NB4 (cell line): ENCODE results near the gene EXOC6B.

Experiments used
- DNase-seq: peaks from one replicate; pipeline ENCODE4 v3.0.0; 2010; ENCODE audit warnings: low read depth
- H3K4me3 ChIP-seq: one replicate; pipeline ENCODE4 v1.5.1; 2011; ENCODE audit warnings: mild to moderate bottlenecking, low read depth, low read length, moderate library complexity
- MYC ChIP-seq: IDR thresholded peaks from 2 replicates; pipeline ENCODE4 v1.6.1; 2011; ENCODE audit warnings: low read depth, low read length
- POLR2A ChIP-seq: IDR thresholded peaks from 2 replicates; pipeline ENCODE4 v1.6.1; 2011; ENCODE audit warnings: mild to moderate bottlenecking; ENCODE audit not compliant: insufficient read length; ENCODE audit errors: extremely low read depth
- TF ChIP-seq, protein P1 (sequence below): IDR thresholded peaks from 2 replicates; pipeline ENCODE4 v1.6.1; 2011; ENCODE audit warnings: low read depth, low read length
- TF ChIP-seq, protein P2 (sequence below): IDR thresholded peaks from one replicate; pipeline ENCODE4 v1.5.1; 2012; ENCODE audit warnings: low read depth, low read length

The EXOC6B gene

DNA sequence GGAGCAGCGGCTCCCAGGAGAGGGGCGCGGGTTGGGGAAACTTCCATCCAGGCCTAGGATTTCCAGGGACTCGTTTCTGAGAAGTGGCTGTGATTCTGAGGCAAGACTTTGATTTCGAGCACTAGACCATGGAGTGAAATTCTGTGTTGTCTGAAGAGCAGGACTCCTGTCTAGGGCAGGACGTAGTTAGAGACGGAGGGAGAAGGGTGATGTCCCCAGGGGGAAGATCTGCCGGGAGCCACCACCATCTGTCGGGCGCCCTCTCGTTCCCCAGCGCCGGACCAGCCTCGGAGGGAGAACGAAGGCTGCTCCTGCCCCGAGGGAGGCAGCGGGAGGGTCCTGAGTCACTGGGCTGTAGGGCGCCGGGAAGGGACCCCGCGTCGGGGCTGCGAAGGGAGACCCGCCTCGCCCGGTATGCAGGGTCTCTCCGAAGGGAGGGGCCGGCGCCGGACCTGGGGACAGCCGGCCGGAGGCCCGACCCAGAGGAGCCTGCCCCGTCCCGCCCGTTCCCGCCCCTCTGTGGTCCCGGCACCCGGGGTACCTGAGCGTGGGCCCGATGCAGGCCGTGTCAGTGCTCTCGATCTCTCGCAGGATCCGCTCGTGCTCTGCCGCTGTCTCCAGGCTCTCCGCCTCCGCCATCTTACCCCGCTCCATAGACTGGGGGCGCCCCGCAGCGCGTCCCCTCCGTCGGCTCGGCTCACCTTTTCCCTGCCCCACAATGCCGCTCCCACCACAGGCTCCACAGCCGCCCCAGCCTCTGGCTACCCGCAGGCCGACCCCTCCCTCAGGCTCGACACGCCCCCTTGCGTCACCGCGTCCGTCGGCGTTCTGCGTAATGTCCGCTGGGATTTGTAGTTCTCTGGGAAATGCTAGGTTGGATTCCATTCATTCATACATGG is at the start of gene EXOC6B:
Gene EXOC6B, minus strand, starts transcription at position 777 of the 899 bp plus-strand sequence.
- DNase-seq = peak; percentile 89
- H3K4me3 ChIP-seq = peak within 1 kb of the TSS; percentile 67
- TF ChIP-seq, protein P1, sequence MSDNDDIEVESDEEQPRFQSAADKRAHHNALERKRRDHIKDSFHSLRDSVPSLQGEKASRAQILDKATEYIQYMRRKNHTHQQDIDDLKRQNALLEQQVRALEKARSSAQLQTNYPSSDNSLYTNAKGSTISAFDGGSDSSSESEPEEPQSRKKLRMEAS = no peak
- TF ChIP-seq, protein P2, sequence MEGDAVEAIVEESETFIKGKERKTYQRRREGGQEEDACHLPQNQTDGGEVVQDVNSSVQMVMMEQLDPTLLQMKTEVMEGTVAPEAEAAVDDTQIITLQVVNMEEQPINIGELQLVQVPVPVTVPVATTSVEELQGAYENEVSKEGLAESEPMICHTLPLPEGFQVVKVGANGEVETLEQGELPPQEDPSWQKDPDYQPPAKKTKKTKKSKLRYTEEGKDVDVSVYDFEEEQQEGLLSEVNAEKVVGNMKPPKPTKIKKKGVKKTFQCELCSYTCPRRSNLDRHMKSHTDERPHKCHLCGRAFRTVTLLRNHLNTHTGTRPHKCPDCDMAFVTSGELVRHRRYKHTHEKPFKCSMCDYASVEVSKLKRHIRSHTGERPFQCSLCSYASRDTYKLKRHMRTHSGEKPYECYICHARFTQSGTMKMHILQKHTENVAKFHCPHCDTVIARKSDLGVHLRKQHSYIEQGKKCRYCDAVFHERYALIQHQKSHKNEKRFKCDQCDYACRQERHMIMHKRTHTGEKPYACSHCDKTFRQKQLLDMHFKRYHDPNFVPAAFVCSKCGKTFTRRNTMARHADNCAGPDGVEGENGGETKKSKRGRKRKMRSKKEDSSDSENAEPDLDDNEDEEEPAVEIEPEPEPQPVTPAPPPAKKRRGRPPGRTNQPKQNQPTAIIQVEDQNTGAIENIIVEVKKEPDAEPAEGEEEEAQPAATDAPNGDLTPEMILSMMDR = no peak
- TF ChIP-seq POLR2A = no peak
- no peak for TF ChIP-seq MYC

DNA sequence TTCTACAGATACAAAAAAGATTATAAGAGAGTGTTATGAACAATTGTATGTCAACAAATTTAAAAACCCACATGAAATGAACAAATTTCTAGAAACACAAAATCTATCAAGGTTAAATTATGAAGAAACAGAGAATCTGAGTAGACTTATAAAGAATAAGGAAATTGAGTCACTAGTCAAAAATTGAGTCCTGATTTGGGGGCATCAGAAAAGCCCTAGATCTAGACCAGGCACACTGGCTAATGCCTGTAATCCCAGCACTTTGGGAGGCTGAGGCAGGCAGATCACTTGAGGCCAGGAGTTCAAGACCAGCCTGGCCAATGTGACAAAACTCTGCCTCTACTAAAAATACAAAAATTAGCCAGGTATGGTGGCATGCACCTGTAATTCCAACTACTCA is 46.0 kb upstream of the EXOC6B start:
- no peak for DNase-seq
- no peak overlapping the region for H3K4me3 ChIP-seq
- TF ChIP-seq, protein P2 = no peak
- TF ChIP-seq, protein P1 = no peak
- TF ChIP-seq POLR2A (no peak), MYC (no peak)

DNA sequence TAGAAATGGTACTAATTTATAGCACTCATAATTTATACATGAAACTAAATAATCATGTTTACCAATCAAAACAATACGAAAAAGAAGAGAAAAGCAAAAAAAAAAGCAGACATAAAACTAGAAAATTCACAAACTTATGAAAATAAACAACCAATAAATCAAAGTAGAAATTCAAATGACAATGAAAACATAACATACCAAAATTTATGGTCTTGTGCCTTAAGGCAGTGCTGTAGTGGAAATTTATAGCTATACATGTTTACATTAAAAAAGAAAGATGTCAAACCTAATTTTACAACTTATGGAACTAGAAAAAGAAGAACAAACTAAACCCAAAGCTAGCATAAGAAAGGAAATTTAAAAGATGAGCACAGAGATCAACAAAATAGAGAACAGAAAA is 45.2 kb upstream of the EXOC6B start:
- no peak overlapping the region for H3K4me3 ChIP-seq
- no peak for DNase-seq
- TF ChIP-seq POLR2A (no peak), MYC (no peak)
- TF ChIP-seq, protein P1 = no peak
- TF ChIP-seq, protein P2 = no peak

GRCh38 chr2:72864500-72864899 is 38.7 kb upstream of the EXOC6B start:
- no peak for TF ChIP-seq MYC
- no peak for TF ChIP-seq POLR2A
- TF ChIP-seq, protein P1 = no peak
- TF ChIP-seq, protein P2 = no peak
- DNase-seq = no peak
- no peak overlapping the region for H3K4me3 ChIP-seq

GRCh38 chr2:72863046-72863445 is 37.2 kb upstream of the EXOC6B start:
- DNase-seq = no peak
- H3K4me3 ChIP-seq = no peak overlapping the region
- TF ChIP-seq, protein P1 = no peak
- no peak for TF ChIP-seq MYC
- TF ChIP-seq, protein P2 = no peak
- TF ChIP-seq POLR2A = no peak
